Measurements from ENCODE around the gene SGIP1. TPM values are rescaled to one million over a fixed set of nuclear protein-coding genes. Genes with fewer than 3 reads are reported as not detected.

SGIP1 gene
- total RNA-seq, 1 experiment from 2014 or later, result 1.6 TPM

DNA sequence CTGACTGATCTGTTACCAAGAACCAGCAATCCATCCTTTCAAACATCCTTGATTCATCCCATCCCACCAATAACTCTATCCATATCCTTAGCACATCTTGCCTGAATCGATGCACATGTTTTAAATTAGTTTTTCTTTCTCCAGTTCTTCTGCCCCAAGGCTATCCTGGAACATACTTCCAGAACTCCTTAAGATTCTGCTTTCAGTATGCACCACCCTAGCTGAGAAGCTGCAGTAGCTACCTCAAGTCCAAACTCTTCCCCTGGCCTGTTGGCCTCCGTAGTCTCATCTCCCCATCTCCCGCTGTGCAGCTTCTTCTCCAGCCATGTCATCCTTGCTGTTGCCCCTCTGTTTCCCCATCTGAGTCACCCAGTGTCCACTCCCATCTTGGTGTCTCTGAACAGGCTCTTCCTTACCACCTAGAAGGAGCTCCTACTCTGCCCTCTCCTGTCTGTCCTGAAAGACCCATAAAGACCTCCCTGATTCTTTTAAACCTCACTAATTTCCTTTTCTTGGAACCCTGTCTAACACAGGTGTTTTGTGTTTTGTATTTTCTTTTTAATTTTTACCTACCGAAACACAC lies 108.0 kb downstream of the SGIP1 start:
- no peaks in the 10 kb centered on the region for H3K4me1 ChIP-seq (ENCODE audit: insufficient read depth, low read length, poor library complexity, severe bottlenecking)
- no peaks in the 10 kb centered on the region for H3K36me3 ChIP-seq (ENCODE audit: insufficient read depth, low read length, poor library complexity, severe bottlenecking)
- intact Hi-C loops (cut with micrococcal nuclease; ENCODE audit: unreplicated experiment), result no loop called here
- H3K4me3 ChIP-seq (ENCODE audit: low read depth, low read length, poor library complexity, severe bottlenecking), result no peak overlapping the region
- ChIA-PET POLR2A (ENCODE audit: low non-redundant PET) (no interaction called here), CTCF (interaction anchor here (0.5 kb wide), 1 partner anchor 99 kb away, joined by 3 read pairs; no protein-coding TSS in a partner anchor)
- H3K27ac ChIP-seq (ENCODE audit: low read depth, low read length, poor library complexity, severe bottlenecking), result no peak overlapping the region
- no peaks in the 10 kb centered on the region for H3K9me3 ChIP-seq (ENCODE audit: low read depth, low read length, poor library complexity, severe bottlenecking)
- no peak for TF ChIP-seq EZH2 (IDR thresholded peaks at IDR 0.05; ENCODE audit: borderline replicate concordance, low read depth, low read length, poor library complexity, severe bottlenecking)
- TF ChIP-seq, protein P1, sequence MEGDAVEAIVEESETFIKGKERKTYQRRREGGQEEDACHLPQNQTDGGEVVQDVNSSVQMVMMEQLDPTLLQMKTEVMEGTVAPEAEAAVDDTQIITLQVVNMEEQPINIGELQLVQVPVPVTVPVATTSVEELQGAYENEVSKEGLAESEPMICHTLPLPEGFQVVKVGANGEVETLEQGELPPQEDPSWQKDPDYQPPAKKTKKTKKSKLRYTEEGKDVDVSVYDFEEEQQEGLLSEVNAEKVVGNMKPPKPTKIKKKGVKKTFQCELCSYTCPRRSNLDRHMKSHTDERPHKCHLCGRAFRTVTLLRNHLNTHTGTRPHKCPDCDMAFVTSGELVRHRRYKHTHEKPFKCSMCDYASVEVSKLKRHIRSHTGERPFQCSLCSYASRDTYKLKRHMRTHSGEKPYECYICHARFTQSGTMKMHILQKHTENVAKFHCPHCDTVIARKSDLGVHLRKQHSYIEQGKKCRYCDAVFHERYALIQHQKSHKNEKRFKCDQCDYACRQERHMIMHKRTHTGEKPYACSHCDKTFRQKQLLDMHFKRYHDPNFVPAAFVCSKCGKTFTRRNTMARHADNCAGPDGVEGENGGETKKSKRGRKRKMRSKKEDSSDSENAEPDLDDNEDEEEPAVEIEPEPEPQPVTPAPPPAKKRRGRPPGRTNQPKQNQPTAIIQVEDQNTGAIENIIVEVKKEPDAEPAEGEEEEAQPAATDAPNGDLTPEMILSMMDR (conservative IDR thresholded peaks at IDR 0.05; ENCODE audit: low read depth, low read length), result no peak
- BruUV-seq (replicated peaks), result no TSS peak
- H3K27me3 ChIP-seq (replicated peaks; ENCODE audit: insufficient read depth, low read depth, low read length, poor library complexity), result no peaks in the 10 kb centered on the region
- no peak for DNase-seq (ENCODE audit: low spot score)

DNA sequence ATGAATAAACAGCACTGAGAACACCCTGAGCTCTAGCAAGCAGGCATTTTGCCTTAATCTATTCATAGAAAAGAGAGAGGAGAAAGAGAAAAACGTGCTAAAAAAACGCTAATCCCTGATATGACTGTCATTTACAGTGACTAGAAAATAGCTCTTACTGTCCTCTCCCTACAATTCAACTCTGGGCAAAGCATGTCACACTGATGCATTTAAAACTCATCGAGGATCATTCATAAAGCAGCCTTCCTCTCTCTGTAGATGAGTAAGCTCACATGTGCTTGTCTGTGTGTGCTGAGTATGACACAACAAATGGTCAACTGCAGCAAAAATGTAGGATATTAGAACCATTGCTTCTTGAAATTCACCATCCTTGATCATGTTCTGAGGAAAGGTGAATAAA lies 109.0 kb downstream of the SGIP1 start:
- CTCF ChIA-PET, result no interaction called here
- Histone ChIP-seq H3K36me3 (ENCODE audit: insufficient read depth, low read length, poor library complexity, severe bottlenecking) (no peaks in the 10 kb centered on the region), H3K27ac (ENCODE audit: low read depth, low read length, poor library complexity, severe bottlenecking) (no peak overlapping the region), H3K4me3 (ENCODE audit: low read depth, low read length, poor library complexity, severe bottlenecking) (no peak overlapping the region), H3K9me3 (ENCODE audit: low read depth, low read length, poor library complexity, severe bottlenecking) (no peaks in the 10 kb centered on the region), H3K4me1 (ENCODE audit: insufficient read depth, low read length, poor library complexity, severe bottlenecking) (no peaks in the 10 kb centered on the region), H3K27me3 (replicated peaks; ENCODE audit: insufficient read depth, low read depth, low read length, poor library complexity) (no peaks in the 10 kb centered on the region)
- BruUV-seq (replicated peaks), result no TSS peak
- TF ChIP-seq, protein P1 (conservative IDR thresholded peaks at IDR 0.05; ENCODE audit: low read depth, low read length), result no peak
- TF ChIP-seq EZH2 (IDR thresholded peaks at IDR 0.05; ENCODE audit: borderline replicate concordance, low read depth, low read length, poor library complexity, severe bottlenecking), result no peak
- intact Hi-C loops (cut with micrococcal nuclease; ENCODE audit: unreplicated experiment), result no loop called here
- POLR2A ChIA-PET (ENCODE audit: low non-redundant PET), result no interaction called here
- DNase-seq (ENCODE audit: low spot score), result no peak

DNA sequence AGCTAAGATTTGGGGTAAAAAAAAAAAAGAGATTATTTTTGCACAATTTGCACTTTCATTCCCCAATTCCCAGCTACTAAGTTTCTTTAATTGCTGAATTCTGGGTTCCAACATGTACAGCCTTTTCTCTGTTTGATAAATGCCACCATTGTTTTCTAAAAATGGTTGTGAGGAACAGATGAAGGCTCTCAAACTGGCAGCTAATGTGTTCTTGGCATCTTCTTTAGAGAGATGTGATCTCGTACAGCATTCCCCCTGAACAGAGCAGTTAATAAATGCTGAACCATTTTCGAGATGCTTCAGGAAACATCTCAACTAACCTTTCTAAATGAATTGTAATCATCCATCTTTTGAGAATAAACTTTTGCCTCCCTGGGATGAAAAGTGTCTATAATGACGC lies 110.4 kb downstream of the SGIP1 start:
- intact Hi-C loops (cut with micrococcal nuclease; ENCODE audit: unreplicated experiment), result no loop called here
- TF ChIP-seq EZH2 (IDR thresholded peaks at IDR 0.05; ENCODE audit: borderline replicate concordance, low read depth, low read length, poor library complexity, severe bottlenecking), result no peak
- TF ChIP-seq, protein P1 (conservative IDR thresholded peaks at IDR 0.05; ENCODE audit: low read depth, low read length), result no peak
- Histone ChIP-seq H3K9me3 (ENCODE audit: low read depth, low read length, poor library complexity, severe bottlenecking) (no peaks in the 10 kb centered on the region), H3K4me1 (ENCODE audit: insufficient read depth, low read length, poor library complexity, severe bottlenecking) (no peaks in the 10 kb centered on the region), H3K36me3 (ENCODE audit: insufficient read depth, low read length, poor library complexity, severe bottlenecking) (no peaks in the 10 kb centered on the region), H3K27me3 (replicated peaks; ENCODE audit: insufficient read depth, low read depth, low read length, poor library complexity) (no peaks in the 10 kb centered on the region), H3K27ac (ENCODE audit: low read depth, low read length, poor library complexity, severe bottlenecking) (no peak overlapping the region), H3K4me3 (ENCODE audit: low read depth, low read length, poor library complexity, severe bottlenecking) (no peak overlapping the region)
- no TSS peak for BruUV-seq (replicated peaks)
- no peak for DNase-seq (ENCODE audit: low spot score)
- POLR2A ChIA-PET (ENCODE audit: low non-redundant PET), result no interaction called here
- CTCF ChIA-PET, result no interaction called here
